Measurements from ENCODE around the gene FILIP1L.

DNA sequence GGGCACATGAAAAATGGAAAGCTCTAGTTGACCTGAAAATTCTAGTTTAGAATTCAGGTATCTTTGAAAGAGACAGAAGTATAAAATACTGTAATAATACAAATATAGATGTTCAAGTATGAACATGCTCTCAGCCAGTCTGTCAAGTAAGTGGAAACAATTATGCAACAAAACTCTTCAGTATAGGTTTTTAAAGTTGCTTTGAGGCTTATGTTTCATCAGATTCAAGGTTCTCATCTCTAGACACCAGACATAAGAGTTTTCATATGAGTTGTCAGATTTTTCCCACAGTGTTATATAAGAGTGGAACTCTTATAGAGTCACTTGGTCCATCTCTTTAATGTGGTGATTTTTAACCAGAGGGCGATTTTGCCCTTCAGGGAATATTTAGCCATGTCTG lies 274.7 kb downstream of the FILIP1L start:
- TF ChIP-seq EZH2 (IDR thresholded peaks at IDR 0.05) (no peak), POLR2A (IDR thresholded peaks at IDR 0.05; ENCODE audit: borderline replicate concordance, extremely low read depth, insufficient read depth, insufficient read length) (no peak)

Measured in HCT116 (cell line).